HG02840 (cell line): ENCODE measurements around the gene GGA3.
A peak's percentile ranks its signal among the peaks of the same experiment; 100 is the strongest.
"Not testable (repeated sequence)": the region's sequence is repeated elsewhere in the genome, so short reads cannot be mapped to it uniquely, and the experiment has no call there.

Source experiments
- ATAC-seq: cut with Tn5 transposase; IDR thresholded peaks from one replicate; pipeline ENCODE4 v1.9.1; 2021; ENCODE audit warnings: mild to moderate bottlenecking, moderate library complexity, moderate number of reproducible peaks; ENCODE audit not compliant: unreplicated experiment, low FRiP score

GGA3 gene

GRCh38 chr17:75231071-75231470 lies 30.3 kb downstream of the GGA3 start:
- no peak for ATAC-seq

GRCh38 chr17:75228847-75229246 lies 32.6 kb downstream of the GGA3 start:
- ATAC-seq = no peak

- ATAC-seq = no peak
These were observed 33.1 kb downstream of the GGA3 start for GRCh38 chr17:75228305-75228704.

GRCh38 chr17:75227729-75228128 lies 33.7 kb downstream of the GGA3 start:
- ATAC-seq = no peak

- ATAC-seq = no peak
These were observed 36.4 kb downstream of the GGA3 start for GRCh38 chr17:75225016-75225415.

GRCh38 chr17:75219815-75220214 lies 41.6 kb downstream of the GGA3 start:
- ATAC-seq = no peak

GRCh38 chr17:75218131-75218530 lies 43.3 kb downstream of the GGA3 start:
- ATAC-seq = no peak

GRCh38 chr17:75209061-75209460 lies 52.3 kb downstream of the GGA3 start:
- no peak for ATAC-seq

GRCh38 chr17:75208161-75208560 lies 53.2 kb downstream of the GGA3 start:
- ATAC-seq = no peak

GRCh38 chr17:75207760-75208159 lies 53.6 kb downstream of the GGA3 start:
- ATAC-seq = no peak

GRCh38 chr17:75207050-75207407 lies 54.4 kb downstream of the GGA3 start:
- ATAC-seq = not testable (repeated sequence)

- no peak for ATAC-seq
These were observed 55.6 kb downstream of the GGA3 start for GRCh38 chr17:75205793-75206163.

- peak; percentile 75 for ATAC-seq
These were observed 56.2 kb downstream of the GGA3 start, which contains the start of gene NUP85 for GRCh38 chr17:75205037-75205792. NUP85 (plus strand) TSS chr17:75205679; CDS start chr17:75205762, 83 bp downstream.

GRCh38 chr17:75199886-75200618 lies 61.4 kb downstream of the GGA3 start:
- ATAC-seq = no peak

- no peak for ATAC-seq
These were observed 66.5 kb downstream of the GGA3 start for GRCh38 chr17:75194879-75195278.

- ATAC-seq = no peak
These were observed 69.8 kb downstream of the GGA3 start for GRCh38 chr17:75191584-75191983.

GRCh38 chr17:75188614-75189013 lies 72.8 kb downstream of the GGA3 start:
- ATAC-seq = no peak
